Erythroblast (primary cell): ENCODE data around the gene FAM181A.

Source experiments
- GATA1 ChIP-seq: IDR thresholded peaks from 2 replicates; pipeline ENCODE4 v1.6.1; 2011; ENCODE audit warnings: low read depth, mild to moderate bottlenecking, control low read depth, low read length, moderate library complexity
- POLR2A ChIP-seq: IDR thresholded peaks from 2 replicates; pipeline ENCODE4 v1.6.1; 2011; ENCODE audit warnings: mild to moderate bottlenecking, low read length

DNA sequence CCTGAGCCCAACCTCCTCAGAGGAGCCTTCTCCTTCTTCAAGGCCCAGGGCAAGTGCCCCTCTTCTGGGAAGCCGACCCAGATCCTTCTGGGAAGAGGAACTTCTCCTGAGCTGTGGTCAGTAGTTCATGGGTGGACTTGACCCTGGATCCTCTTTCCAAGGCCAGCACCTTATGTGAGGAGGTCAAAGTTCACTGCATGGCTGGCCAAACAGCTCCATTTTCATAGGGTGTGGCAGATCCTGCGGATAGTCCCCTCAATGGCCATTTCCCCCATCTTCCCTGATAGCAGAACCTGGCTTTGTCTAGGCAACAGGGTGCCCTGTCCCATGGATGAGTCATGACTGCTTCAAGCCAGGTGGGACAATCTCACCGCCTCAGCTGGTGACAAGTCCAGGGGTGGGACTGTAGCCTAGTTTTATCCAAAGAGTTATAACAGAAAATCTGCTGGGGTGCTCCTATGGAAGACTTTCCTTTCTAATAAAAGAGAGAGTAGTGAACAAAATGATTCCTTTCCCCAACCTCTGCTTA lies 38.9 kb downstream of the FAM181A start:
- TF ChIP-seq POLR2A (no peak), GATA1 (no peak)
